Mononuclear cell (primary cell): ENCODE data around the gene LRRC8E. TPM values are rescaled to one million over a fixed set of nuclear protein-coding genes. Genes with fewer than 3 reads are reported as not detected.

Experiments
- H3K27me3 ChIP-seq: 2 replicates; pipeline ENCODE4 v1.6.0; 2011; ENCODE audit warnings: low read length, control low read depth; ENCODE audit not compliant: insufficient read depth
- H3K4me1 ChIP-seq: 2 replicates; pipeline ENCODE4 v1.5.1; 2011; ENCODE audit warnings: mild to moderate bottlenecking, low read length, control low read depth; ENCODE audit not compliant: insufficient read depth
- H3K4me3 ChIP-seq: 2 replicates; pipeline ENCODE4 v1.5.1; 2011; ENCODE audit warnings: mild to moderate bottlenecking, low read length, moderate library complexity
- H3K9me3 ChIP-seq: 2 replicates; pipeline ENCODE4 v1.5.1; 2011; ENCODE audit warnings: low read depth, mild to moderate bottlenecking, control low read depth, low read length
- total RNA-seq: library from RNA; depleted of rRNA; stranded (reverse); fragments of >200 nt; gene quantifications from one replicate; pipeline ENCODE4 v1.2.3, GENCODE V29; 2012

Gene LRRC8E
- total RNA-seq, 1 donor, result not detected

- peaks cover 42% of the 10 kb centered on the region for H3K4me1 ChIP-seq
- peaks cover 33% of the 10 kb centered on the region for H3K27me3 ChIP-seq
- peak overlapping the region; percentile 10 for H3K4me3 ChIP-seq
- H3K9me3 ChIP-seq, result no peaks in the 10 kb centered on the region
Measured at GRCh38 chr19:7869910-7870511, 18.3 kb upstream of the LRRC8E start.

- Histone ChIP-seq H3K27me3 (peaks cover 31% of the 10 kb centered on the region), H3K4me1 (peaks cover 42% of the 10 kb centered on the region), H3K4me3 (no peak overlapping the region), H3K9me3 (no peaks in the 10 kb centered on the region)
Measured at GRCh38 chr19:7870571-7871436, 17.5 kb upstream of the LRRC8E start.

GRCh38 chr19:7871437-7872305, 16.6 kb upstream of the LRRC8E start:
- no peak overlapping the region for H3K4me3 ChIP-seq
- peaks cover 33% of the 10 kb centered on the region for H3K27me3 ChIP-seq
- peaks cover 42% of the 10 kb centered on the region for H3K4me1 ChIP-seq
- no peaks in the 10 kb centered on the region for H3K9me3 ChIP-seq

- peaks cover 42% of the 10 kb centered on the region for H3K4me1 ChIP-seq
- H3K4me3 ChIP-seq, result no peak overlapping the region
- peaks cover 28% of the 10 kb centered on the region for H3K27me3 ChIP-seq
- H3K9me3 ChIP-seq, result no peaks in the 10 kb centered on the region
Measured at GRCh38 chr19:7872306-7873204, 15.8 kb upstream of the LRRC8E start.

DNA sequence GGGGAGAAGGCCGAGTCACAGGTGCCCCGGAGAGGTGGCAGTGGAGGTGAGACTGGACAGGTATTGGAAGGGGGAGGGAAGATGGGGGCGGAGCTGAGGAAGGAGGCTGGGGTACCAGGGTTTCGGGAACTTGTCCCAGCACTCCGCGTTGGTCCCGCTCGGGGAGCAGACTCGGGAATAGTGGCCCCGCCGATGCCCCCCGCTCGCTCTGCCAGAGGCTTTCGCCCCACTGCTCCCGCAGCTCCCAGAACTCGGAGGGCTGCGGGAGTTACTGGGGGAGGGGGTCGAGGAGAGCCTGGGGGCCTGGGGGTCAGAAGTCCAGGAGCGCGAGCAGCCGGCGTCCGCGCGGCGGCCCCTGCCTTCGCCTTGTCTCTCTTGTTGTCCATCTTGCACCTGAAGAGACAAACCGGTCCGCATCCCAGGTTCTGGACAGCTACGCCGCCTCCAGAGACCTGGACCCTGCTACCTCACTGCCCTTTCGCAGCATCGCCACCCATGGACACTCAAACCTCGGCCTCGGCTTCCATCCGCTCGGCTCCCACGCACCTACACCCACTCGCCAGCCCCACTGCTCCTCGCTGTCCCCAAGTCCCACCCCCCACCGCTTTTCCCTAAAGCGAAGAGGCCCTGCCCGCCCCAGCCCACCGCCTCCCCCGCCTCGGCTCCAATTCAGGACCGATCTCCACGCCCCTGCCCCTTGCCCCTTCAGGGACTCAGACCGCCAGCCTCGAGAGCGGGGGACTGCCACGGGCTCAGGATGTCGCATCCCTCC, 14.8 kb upstream of the LRRC8E start:
- Histone ChIP-seq H3K4me3 (no peak overlapping the region), H3K9me3 (no peaks in the 10 kb centered on the region), H3K4me1 (peaks cover 38% of the 10 kb centered on the region), H3K27me3 (peaks cover 24% of the 10 kb centered on the region)

- Histone ChIP-seq H3K27me3 (peaks cover 22% of the 10 kb centered on the region), H3K9me3 (no peaks in the 10 kb centered on the region), H3K4me1 (peaks cover 31% of the 10 kb centered on the region), H3K4me3 (no peak within 1 kb of the TSS)
Measured at GRCh38 chr19:7874076-7874896, 14.0 kb upstream of the LRRC8E start, which contains the start of gene PRR36. PRR36 (minus strand) TSS chr19:7874390; CDS start chr19:7873689, 701 bp downstream.

GRCh38 chr19:7874897-7875273, 13.4 kb upstream of the LRRC8E start:
- Histone ChIP-seq H3K9me3 (no peaks in the 10 kb centered on the region), H3K4me1 (peaks cover 25% of the 10 kb centered on the region), H3K4me3 (no peak overlapping the region), H3K27me3 (peaks cover 22% of the 10 kb centered on the region)

GRCh38 chr19:7877249-7877836, 11.0 kb upstream of the LRRC8E start:
- Histone ChIP-seq H3K4me3 (no peak overlapping the region), H3K4me1 (peaks cover 10% of the 10 kb centered on the region), H3K27me3 (peaks cover 22% of the 10 kb centered on the region), H3K9me3 (no peaks in the 10 kb centered on the region)

DNA sequence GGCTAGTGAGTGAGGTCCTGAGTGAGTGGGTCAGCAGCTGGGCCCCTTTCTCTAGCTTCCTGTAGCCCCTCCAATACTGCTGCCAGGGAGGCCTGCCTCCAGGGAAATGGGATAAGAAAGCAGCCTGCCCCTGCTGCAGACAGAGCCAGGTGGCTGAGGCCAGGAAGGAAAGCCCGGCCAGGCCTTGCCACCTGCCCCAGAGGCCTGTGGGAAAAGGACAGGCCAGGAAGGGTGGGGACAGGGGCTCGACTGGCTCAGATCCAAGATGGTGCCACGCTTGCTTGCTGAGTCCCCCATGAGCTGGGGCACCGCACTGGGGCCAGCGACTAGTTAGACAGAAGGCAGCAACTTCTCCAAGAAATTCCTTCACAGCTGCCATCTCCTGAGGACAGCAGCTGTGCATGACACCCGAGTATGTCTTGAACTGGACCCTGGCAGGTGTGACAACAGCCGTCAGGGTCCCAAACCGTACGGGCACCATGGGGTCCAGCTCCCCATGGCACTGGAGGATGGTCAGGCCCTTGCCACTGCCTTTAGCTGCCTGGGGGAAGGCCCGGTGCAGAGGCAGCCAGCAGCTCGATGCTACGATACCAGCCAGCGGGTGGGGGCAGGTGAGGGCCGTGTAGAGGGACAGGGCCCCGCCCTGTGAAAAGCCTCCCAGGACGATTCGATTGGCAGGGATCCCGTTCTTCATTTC, 9.1 kb upstream of the LRRC8E start:
- Histone ChIP-seq H3K4me1 (peaks cover 5% of the 10 kb centered on the region), H3K9me3 (no peaks in the 10 kb centered on the region), H3K27me3 (peaks cover 11% of the 10 kb centered on the region), H3K4me3 (no peak overlapping the region)

DNA sequence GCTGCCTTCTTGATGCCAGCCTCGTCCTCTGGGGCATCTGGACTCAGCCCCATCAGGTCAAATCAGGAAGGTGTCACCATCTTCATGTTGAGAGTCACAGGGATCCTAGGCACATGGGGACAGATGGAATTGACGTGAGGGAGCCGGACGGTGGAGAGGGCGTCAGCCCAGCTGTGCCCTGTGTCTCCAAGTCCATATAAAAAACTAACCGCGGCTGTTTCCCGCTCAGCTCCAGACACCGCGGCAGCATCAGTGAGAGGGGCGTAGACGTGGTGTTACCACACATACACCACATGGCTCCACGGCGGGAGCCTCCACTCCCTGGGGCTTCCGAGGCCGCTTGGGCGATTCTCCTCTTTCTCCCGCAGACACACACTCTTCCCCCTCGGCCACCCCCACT, 8.5 kb upstream of the LRRC8E start:
- H3K4me1 ChIP-seq, result peaks cover under 1% of the 10 kb centered on the region
- H3K27me3 ChIP-seq, result peaks cover 6% of the 10 kb centered on the region
- H3K4me3 ChIP-seq, result no peak overlapping the region
- no peaks in the 10 kb centered on the region for H3K9me3 ChIP-seq

GRCh38 chr19:7881910-7882309, 6.4 kb upstream of the LRRC8E start:
- no peaks in the 10 kb centered on the region for H3K9me3 ChIP-seq
- no peaks in the 10 kb centered on the region for H3K4me1 ChIP-seq
- H3K27me3 ChIP-seq, result no peaks in the 10 kb centered on the region
- no peak overlapping the region for H3K4me3 ChIP-seq

DNA sequence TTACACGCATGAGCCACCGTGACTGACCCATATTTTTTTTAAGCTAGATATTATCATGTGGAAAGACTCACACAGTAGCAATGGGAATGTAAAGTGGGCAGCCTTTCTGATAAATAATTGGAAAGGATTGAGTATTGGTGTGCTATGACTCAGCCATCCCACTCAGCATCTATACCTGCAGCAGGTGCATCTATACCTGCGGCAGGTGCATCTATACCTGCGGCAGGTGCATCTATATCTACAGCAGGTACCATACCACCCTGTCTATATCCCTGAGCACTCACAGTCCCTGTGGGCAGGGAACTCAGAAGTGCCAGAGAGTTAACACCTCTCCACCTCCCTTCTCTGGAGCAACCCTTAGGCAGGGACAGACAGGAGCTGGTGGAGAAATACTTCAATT, 5.2 kb upstream of the LRRC8E start:
- Histone ChIP-seq H3K4me1 (no peaks in the 10 kb centered on the region), H3K9me3 (no peaks in the 10 kb centered on the region), H3K4me3 (no peak overlapping the region), H3K27me3 (peaks cover 6% of the 10 kb centered on the region)
